Left renal pelvis (tissue), 4 donors: ENCODE measurements around the gene ARHGEF7. TPM values are rescaled to one million over a fixed set of nuclear protein-coding genes. Genes with fewer than 3 reads are reported as not detected.
"Not testable (repeated sequence)": the region's sequence is repeated elsewhere in the genome, so short reads cannot be mapped to it uniquely, and the experiment has no call there.

Experiments
- DNase-seq, 4 donors: peaks; one replicate each; pipeline ENCODE4 v3.0.0-alpha.2; 2013; ENCODE audit warnings: low read depth in 4 of 4, low spot score in 3 of 4
- polyA plus RNA-seq, 4 donors: library from polyadenylated mRNA; unstranded; fragments of 120-200 nt; gene quantifications; one replicate each; pipeline ENCODE4 v1.2.1, GENCODE V29; 2013; ENCODE audit not compliant: insufficient read length in 4 of 4

ARHGEF7 gene, protein sequence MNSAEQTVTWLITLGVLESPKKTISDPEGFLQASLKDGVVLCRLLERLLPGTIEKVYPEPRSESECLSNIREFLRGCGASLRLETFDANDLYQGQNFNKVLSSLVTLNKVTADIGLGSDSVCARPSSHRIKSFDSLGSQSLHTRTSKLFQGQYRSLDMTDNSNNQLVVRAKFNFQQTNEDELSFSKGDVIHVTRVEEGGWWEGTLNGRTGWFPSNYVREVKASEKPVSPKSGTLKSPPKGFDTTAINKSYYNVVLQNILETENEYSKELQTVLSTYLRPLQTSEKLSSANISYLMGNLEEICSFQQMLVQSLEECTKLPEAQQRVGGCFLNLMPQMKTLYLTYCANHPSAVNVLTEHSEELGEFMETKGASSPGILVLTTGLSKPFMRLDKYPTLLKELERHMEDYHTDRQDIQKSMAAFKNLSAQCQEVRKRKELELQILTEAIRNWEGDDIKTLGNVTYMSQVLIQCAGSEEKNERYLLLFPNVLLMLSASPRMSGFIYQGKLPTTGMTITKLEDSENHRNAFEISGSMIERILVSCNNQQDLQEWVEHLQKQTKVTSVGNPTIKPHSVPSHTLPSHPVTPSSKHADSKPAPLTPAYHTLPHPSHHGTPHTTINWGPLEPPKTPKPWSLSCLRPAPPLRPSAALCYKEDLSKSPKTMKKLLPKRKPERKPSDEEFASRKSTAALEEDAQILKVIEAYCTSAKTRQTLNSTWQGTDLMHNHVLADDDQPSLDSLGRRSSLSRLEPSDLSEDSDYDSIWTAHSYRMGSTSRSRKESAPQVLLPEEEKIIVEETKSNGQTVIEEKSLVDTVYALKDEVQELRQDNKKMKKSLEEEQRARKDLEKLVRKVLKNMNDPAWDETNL
- polyA plus RNA-seq: 10 to 100 TPM; 65.6 to 89.0 (median 71.8) TPM

DNA sequence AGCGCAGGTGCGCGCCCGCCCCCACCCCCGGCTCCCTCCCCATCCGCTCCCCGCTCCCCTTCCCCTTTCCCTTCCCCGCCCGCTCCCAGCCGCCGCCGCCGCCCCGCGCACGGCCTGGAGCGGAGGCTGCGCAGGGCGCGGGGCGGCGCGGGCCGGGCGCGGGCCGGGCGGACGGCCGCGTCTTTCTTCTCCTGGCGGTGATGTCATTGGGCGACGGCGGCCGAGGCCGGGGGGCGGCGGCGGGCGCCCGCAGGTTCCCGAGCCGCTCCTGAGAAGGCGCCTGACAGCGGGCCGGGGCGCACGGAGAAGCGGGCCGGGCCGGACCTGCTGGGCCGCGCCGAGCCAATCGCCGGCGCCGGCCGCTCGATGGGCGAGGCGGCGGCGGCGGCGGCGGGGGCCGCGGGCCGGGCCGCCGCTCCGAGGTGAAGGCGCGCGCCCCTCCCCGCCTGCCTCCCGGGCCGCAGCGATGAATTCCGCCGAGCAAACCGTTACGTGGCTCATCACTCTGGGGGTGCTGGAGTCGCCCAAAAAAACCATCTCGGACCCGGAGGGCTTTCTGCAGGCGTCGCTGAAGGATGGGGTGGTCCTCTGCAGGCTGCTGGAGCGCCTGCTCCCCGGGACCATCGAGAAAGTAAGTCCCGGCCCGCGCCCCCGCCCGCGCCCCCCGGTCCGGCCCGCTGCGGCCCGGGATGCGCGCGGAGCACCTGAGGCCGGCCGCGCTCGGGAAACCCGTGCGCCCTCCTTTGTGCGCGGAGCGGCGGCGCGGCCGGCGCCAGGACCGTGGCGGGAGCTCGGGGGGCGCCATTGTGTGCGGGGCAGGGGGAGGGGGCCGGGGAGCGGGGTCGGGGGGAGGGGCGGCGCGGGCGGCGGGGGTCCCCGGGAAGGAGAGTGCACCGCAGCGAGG lies at the start of gene ARHGEF7:
Gene ARHGEF7, plus strand, starts transcription at position 250 of the 904 bp plus-strand sequence. Its CDS starts 217 bp downstream, at position 467.
- no peak for DNase-seq

DNA sequence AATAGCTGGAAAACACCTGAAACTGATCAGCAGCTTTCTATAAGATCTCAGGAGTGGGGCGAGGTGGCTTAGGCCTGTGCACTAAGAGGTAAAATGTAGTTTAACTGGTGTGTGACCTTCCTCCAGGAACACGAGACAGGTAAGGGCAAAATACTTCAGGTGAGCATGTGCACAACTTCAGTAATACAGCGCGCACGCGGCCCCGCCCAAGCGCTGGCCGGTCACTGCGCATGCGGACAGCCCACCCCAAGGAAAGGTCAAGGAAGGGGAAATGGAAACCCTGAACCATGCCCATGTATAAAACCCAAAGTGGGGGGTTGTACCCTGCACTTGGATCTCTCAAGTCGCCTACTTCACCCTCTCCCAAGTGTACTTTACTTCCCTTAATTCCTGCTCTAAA lies 49.4 kb upstream of the ARHGEF7 start:
- DNase-seq: no peak

DNA sequence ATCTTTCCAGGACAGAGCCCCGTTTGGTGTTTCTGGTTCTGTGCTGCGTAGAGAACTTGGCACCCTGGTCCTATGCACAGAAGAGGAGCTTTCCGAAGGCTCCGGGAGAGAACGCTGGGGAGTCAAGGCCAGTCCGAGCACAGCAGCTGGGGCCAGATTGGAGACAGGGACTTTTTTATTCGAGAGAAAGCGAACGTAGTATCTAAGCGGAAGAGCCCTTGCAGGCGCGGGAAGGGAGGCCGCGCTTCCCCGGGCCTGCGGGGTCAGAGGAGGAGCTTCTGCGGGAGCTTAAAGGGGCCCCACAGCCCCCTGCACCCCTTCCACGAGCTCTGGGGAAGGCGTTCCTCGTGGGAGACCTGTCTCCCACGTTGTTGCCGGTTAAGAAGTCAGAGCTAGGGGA lies 48.6 kb upstream of the ARHGEF7 start:
- no peak for DNase-seq

DNA sequence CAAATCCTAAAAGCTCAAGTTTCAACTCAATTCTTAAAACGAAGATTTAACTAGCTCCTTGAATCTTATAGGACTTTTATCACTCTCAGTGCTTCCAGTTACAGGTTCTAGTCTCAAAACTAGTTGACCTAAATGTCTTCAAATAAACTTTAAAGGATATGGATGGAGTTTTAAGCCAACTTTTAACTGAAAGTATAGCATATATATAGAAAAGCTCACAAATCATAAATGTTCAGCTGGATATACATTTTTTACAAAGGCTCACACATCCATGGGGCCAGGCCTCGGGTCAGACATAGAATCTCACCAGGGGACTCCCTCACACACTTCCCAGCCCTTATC lies 47.1 kb upstream of the ARHGEF7 start:
- DNase-seq: no peak

DNA sequence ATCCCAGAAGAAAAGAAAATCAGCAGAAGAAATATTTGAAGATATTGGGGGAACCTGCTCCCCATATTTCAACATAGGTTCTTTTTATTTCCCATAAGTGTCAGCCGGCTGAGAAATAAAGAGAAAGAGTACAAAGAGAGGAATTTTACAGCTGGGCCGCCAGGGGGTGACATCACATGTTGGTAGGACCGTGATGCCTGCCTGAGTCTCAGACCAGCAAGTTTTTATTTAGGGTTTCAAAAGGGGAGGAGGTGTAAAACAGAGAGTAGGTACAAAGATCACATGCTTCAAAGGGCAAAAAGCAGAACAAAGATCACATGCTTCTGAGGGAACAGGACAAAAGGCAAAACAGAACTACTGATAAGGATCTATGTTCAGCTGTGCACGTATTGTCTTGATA lies 44.0 kb upstream of the ARHGEF7 start:
- DNase-seq: not testable (repeated sequence)

DNA sequence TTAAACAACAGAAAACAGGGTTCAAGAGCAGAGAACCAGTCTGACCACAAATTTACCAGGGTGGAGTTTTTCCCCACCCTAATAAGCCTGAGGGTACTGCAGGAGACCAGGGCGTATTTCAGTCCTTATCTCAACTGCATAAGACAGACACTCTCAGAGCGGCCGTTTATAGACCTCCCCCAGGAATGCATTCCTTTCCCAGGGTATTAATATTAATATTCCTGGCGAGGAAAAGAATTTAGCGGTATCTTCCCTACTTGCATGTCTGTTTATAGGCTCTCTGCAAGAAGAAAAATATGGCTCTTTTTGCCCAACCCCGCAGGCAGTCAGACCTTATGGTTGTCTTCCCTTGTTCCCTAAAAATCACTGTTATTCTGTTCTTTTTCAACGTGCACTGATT lies 43.6 kb upstream of the ARHGEF7 start:
- not testable (repeated sequence) for DNase-seq

DNA sequence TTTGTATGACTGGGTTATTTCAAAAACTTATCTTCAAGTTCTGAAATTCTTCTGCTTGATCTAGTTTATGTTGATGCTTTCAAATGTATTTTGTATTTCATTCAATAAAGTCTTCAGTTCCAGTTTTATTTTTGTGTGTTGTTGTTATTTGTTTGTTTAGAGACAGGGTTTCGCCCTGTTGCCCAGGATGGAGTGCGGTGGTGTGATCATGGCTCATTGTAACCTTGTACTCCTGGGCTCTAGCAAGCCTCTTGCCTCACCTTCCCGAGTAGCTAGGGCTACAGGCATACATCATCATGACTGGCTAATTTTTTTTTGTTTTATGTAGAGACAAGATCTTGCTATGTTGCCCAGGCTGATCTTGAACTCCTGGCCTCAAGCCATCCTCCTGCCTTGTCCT lies 40.3 kb upstream of the ARHGEF7 start:
- no peak for DNase-seq

DNA sequence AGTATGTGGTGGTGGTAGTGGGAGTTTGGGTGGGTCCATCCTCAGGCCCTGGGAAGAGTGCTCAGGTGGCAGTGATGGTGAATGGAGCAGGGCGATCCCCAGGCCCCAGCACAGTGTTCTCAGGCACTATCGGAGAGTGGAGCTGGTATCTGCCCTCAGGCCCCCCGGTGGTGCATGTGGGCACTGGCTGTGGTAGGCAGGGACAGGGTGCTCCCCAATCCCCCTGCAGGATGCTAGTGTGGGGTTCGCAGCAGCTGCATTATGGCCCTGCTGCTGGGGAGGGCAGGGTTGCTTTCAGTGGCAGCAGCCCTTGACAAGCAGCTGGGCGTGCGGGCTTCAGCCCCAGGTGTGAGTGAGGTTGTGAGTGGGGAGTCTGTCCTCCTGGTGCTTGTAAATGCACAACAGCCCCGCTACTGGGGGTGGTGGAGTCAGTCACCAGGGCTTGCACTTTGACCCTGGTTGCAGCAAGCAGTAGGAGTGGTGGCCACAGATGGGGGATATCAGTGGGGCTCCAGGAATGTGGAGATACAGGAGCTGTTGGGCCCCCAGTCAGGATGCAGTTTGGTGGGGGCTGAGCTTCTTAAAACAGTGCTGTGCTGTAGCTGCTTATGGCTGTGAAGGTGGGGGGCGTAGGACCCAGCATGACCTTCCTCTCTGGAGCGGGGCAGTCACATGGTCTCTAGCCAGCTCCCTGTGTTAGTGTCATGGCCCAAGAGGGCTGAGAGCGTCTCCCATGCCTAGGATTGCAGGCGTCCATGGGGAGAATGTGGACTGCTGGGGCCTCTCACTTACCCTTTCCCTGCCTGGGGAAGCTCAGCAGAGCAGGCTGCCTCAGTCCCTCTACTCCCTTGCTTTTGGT lies 38.7 kb upstream of the ARHGEF7 start:
- DNase-seq: no peak

DNA sequence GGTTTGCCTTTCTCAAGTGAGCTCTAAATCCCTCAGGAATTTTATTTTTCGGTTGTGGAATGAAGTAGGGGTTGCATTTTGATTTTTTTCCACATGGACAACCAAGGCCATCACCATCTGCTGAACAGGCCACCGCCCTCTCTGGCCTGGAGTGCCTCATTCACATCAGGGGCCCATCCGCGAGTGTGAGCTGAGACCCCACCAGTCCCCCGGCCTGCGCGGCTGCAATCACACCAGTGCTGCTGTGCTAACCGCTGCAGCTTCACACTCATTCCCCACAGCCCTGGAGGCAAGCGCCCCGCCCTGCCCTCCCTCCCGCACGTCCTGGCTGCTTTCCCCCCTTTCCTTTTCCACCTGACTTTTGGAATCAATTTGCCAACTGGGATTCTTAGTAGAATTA lies 35.7 kb upstream of the ARHGEF7 start:
- DNase-seq: no peak

DNA sequence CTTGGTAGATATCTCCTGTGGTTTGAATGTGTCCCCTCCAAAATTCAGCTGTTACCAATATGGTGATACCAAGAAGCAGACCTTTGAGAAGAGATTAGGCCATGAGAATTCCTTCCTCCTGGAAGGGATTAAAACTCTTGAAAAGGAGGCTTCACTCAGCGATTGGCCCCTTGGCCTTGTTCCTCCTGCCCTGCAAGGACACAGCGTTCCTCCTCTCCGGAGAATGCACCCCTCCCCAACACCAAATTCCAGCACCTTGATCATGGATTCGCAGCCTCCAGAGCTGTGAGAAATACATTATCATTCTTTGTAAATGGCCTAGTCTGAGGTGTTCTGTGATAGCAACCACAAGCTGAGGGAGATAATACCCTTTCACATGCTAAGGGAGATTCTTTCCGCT lies 34.5 kb upstream of the ARHGEF7 start:
- DNase-seq: no peak

DNA sequence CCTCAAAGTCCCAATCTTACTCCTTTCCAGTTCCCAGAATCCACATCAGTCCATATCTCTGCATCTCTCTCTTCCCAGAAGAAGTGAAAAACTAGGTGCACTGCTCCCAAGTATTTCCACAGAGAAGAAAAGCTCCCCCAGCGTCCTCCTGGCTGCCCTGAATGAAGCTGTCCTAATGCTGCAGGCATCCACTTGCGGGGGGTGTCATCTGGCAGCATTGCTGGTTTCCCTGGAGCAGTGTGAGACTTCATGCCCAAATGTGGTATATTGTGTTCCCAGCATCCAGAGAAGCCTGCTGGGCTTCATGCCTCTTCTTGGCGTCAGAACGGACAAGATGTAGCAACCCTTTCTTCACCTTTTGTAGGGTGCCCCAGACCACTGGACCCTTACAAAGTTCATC lies 32.9 kb upstream of the ARHGEF7 start:
- no peak for DNase-seq

DNA sequence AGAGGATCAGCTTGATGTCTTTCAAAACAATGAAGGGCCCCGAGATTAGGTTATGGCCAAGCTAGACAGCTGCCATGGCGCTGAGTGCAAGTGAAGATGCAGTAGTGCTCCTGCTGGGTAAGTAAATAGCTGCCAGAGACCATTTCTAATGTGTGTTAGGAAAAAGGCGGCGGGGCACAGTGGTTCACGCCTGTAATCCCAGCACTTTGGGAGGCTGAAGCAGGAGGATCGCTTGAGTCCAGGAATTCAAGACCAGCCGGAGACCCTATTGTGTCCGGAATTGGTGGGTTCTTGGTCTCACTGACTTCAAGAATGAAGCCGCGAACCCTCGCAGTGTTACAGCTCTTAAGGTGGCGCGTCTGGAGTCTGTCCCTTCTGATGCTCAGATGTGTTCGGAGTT lies 32.3 kb upstream of the ARHGEF7 start:
- not testable (repeated sequence) for DNase-seq

DNA sequence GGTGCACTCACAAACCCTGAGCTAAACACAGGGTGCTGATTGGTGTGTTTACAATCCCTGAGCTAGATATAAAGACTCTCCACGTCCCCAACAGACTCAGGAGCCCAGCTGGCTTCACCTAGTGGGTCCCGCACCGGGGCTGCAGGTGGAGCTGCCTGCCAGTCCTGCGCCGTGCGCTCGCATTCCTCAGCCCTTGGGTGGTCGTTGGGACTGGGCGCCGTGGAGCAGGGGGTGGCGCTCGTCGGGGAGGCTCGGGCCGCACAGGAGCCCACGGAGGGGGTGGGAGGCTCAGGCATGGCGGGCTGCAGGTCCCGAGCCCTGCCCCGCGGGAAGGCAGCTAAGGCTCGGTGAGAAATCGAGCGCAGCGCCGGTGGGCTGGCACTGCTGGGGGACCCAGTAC lies 31.4 kb upstream of the ARHGEF7 start:
- DNase-seq: not testable (repeated sequence)

DNA sequence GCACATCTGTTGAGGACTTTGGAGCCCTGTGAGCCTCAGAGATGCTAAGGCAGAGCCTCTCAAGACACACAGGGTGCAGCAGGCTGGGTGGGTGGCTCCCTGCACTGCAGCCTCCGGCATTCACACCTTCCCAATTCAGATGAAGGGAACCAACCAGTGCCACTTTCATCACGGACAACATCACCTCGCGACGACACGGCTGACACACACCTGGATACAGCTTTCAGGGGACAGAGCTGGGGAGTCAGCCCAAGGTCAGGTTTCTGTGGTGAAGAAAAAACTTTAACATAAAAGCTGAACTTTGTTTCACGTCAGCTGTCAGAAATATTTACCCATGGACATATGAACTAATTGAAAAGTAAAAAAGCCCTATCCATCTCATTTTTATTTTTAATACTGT lies 24.9 kb upstream of the ARHGEF7 start:
- DNase-seq: no peak

DNA sequence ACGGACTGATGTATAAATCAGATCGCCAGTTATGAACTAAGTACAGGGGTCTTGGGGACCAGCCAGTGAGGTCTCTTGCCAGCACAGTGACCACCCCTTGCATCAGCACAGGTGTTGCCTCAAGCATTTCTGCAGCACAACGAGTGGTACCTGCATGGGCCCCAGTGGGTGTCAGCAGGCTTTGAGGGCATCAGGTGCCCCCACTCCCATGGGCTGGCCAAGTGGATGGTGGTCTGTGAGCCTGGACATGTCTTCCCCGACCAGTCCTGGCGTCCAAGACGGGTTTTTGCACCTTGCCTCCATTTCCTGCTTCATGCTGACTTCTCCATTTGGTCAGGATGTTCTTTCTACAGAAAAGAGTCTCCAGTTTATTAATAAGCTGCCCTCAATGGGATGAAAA lies 22.4 kb upstream of the ARHGEF7 start:
- no peak for DNase-seq

DNA sequence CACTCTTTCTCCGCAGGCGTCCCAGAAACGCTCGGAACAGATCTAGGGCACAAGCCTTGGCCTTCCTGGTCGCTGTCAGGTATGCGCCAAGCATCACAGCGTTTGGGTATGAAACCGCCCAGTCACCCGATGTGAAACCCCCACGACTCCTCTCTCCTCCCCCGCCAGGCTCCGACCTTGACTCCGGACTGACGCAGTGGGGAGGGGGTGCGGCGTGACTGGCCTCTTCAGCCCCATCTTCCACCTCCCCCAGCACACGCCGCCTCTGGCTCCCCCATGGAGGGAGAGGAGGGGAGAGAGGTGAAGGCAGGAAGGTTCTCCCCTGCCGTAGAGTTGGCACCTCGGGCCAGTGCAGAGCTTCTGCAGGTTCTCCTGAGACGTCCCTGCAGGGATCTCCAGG lies 22.0 kb upstream of the ARHGEF7 start:
- no peak for DNase-seq

DNA sequence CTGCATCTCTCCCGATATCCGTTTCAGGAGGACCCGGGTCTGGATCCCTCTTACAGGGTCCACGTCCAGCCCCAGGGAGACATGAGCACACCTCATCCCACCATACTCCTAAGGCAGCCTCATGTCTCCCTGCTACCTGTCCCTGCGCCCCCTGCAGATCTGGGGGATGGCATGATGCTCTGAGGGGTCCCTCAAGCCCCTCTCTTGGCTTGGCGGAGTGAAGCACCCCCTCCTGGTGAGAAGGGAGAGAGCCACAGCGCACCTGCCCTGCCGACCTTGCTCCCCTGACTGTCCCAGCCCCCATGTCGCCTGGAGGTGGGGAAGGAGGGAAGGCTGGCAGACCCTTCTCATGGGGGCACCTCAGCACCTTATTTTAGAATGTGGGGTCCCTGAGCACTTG lies 21.5 kb upstream of the ARHGEF7 start:
- no peak for DNase-seq

DNA sequence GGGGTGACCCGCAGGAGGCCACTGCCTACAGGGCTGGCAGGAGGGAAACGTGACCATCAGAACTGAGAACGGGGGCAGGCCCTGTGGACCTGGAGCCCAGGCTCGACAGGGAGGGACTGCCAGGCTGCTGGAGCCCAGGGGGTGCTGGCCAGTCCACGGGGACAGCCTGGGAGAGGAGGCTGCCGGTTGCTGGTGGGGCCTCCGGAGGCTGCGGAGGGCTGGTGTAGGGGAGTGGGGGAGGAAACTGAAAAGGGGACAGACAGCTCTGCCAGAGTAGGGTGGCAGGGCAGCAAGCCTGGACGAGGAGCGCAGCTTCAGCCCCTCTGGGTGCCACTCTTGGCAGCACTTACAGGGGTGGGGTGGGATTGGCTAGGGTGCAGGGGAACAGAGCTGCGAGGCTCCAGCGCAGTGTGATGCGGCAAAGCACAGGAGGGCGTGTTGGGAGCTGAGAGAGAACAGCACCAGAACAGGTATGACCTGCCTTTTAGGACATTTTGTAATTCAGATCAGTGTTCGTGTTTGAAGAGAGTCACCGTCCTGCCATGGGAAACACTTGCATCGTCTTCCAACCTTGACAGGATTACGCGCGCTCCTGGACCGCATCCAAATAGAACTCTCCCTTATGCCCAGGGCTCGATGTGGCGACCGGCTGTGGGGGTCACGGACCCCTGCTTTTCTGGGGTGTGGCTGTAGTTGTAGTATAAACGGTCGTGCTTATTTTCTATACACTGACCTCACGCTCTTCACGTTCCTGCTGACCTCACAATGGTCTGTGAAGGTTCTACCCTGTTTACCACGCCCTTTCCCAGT lies 19.9 kb upstream of the ARHGEF7 start:
- no peak for DNase-seq

DNA sequence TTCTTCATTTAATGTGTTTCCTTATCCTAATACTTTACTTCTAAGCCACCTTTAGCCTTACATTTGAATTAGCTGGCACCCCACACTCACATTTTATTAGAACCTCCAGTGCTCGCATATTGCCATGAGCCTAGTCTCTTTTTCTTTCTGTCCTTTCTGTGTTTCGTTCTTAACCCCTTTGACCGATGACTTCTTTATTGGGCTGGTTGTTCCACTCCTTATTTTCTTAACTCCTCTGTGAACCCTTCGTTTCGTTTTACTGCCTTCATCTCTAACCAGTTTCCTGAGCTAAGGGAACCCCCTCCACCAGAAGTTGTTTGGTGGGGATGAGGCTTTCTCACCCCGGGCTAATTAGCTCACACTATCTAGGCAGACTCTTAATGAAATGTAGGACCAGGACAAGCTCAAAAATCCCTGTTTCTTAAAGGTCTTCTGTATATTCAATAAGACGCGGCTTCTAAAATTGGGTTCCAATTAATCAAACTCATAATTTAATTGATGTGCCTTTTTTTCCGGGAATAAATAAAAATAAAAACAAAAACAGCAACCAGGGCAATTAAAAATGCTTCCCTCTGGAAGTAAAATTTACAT lies 19.1 kb upstream of the ARHGEF7 start:
- no peak for DNase-seq
